ENCODE measurements around the gene HYI.
"Not testable (repeated sequence)": the region's sequence is repeated elsewhere in the genome, so short reads cannot be mapped to it uniquely, and the experiment has no call there.

The HYI gene

GRCh38 chr1:43464681-43465504 is 11.2 kb upstream of the HYI start:
- DNase-seq = no peak

GRCh38 chr1:43463479-43463878 is 9.7 kb upstream of the HYI start:
- no peak for DNase-seq

GRCh38 chr1:43460988-43461693 is 7.4 kb upstream of the HYI start:
- DNase-seq = no peak

- DNase-seq = not testable (repeated sequence)
Measured at GRCh38 chr1:43458379-43458778, 4.6 kb upstream of the HYI start.

GRCh38 chr1:43455213-43455889 is 1.6 kb upstream of the HYI start:
- no peak for DNase-seq

GRCh38 chr1:43454270-43455011 is 710 bp upstream of the HYI start:
- DNase-seq = peak; percentile 74

- DNase-seq = peak; percentile 57
Measured at GRCh38 chr1:43452789-43453441, 816 bp downstream of the HYI start.

- DNase-seq = no peak
Measured at GRCh38 chr1:43451701-43452532, 1.8 kb downstream of the HYI start.

- no peak for DNase-seq
Measured at GRCh38 chr1:43451157-43451591, 2.6 kb downstream of the HYI start.

GRCh38 chr1:43450251-43450941 is 3.3 kb downstream of the HYI start:
- DNase-seq = no peak

GRCh38 chr1:43449708-43450069 is 4.0 kb downstream of the HYI start:
- DNase-seq = no peak

GRCh38 chr1:43448955-43449707 is 4.6 kb downstream of the HYI start:
- DNase-seq = no peak

GRCh38 chr1:43447891-43448708 is 5.6 kb downstream of the HYI start:
- no peak for DNase-seq

- DNase-seq = no peak
Measured at GRCh38 chr1:43446881-43447835, 6.6 kb downstream of the HYI start.

- no peak for DNase-seq
Measured at GRCh38 chr1:43446388-43446740, 7.4 kb downstream of the HYI start.

- DNase-seq = no peak
Measured at GRCh38 chr1:43445606-43446387, 7.9 kb downstream of the HYI start.

- no peak for DNase-seq
Measured at GRCh38 chr1:43444836-43445235, 8.9 kb downstream of the HYI start.
